SU-DHL-6 (cell line): Measurements from ENCODE around the gene WIPI1.

Experiments used
- EZH2phosphoT487 ChIP-seq: fragments of 200-600 bp; sonication (generic), shearing (Covaris generic); conservative IDR thresholded peaks from 2 replicates; pipeline ENCODE4 v1.6.1; 2018; ENCODE audit warnings: mild to moderate bottlenecking, antibody characterized with exemption, low read length, moderate library complexity, mixed read lengths
- TF ChIP-seq, protein P1 (sequence below): fragments of 200-600 bp; sonication (generic); IDR thresholded peaks from one replicate; pipeline ENCODE4 v1.5.1; 2017; ENCODE audit warnings: antibody characterized with exemption, mild to moderate bottlenecking, low read length, moderate library complexity; ENCODE audit not compliant: insufficient read depth, poor library complexity, severe bottlenecking

DNA sequence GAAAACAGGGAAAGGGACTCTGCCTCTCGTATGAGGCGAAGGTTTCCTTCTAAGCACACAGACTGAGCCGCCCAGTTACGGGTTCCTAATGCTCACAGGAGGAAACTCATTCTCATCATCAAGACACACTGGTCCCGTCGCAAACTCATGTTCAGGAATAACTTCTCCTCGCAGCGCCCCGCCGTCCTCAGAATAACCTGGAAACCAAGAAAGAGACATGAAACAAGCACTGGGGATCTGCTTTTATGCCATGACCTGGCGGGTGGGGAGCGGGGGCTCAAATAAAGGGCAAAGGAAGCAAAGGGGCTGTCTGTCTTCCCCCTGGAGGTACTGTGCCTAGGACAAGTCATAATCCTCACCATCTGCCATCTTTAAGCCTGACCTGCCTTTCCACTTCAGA is 31.3 kb downstream of the WIPI1 start:
- TF ChIP-seq, protein P1, sequence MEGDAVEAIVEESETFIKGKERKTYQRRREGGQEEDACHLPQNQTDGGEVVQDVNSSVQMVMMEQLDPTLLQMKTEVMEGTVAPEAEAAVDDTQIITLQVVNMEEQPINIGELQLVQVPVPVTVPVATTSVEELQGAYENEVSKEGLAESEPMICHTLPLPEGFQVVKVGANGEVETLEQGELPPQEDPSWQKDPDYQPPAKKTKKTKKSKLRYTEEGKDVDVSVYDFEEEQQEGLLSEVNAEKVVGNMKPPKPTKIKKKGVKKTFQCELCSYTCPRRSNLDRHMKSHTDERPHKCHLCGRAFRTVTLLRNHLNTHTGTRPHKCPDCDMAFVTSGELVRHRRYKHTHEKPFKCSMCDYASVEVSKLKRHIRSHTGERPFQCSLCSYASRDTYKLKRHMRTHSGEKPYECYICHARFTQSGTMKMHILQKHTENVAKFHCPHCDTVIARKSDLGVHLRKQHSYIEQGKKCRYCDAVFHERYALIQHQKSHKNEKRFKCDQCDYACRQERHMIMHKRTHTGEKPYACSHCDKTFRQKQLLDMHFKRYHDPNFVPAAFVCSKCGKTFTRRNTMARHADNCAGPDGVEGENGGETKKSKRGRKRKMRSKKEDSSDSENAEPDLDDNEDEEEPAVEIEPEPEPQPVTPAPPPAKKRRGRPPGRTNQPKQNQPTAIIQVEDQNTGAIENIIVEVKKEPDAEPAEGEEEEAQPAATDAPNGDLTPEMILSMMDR = no peak
- TF ChIP-seq EZH2phosphoT487 = no peak
